ENCODE results near the gene FRMD4A.

FRMD4A gene

GRCh38 chr10:13652860-13653259, 677.9 kb downstream of the FRMD4A start:
- DNase-seq: no peak

GRCh38 chr10:13651969-13652720, 678.6 kb downstream of the FRMD4A start:
- DNase-seq: no peak

- no peak for DNase-seq
Observed at GRCh38 chr10:13650961-13651360, 679.8 kb downstream of the FRMD4A start.

GRCh38 chr10:13649844-13650520, 680.7 kb downstream of the FRMD4A start:
- no peak for DNase-seq

GRCh38 chr10:13648425-13648824, 682.3 kb downstream of the FRMD4A start:
- no peak for DNase-seq

GRCh38 chr10:13644866-13645265, 685.9 kb downstream of the FRMD4A start:
- DNase-seq: no peak

- DNase-seq: no peak
Observed at GRCh38 chr10:13643016-13643415, 687.7 kb downstream of the FRMD4A start.

- DNase-seq: no peak
Observed at GRCh38 chr10:13642293-13642692, 688.4 kb downstream of the FRMD4A start.

- DNase-seq: no peak
Observed at GRCh38 chr10:13637894-13638293, 692.8 kb downstream of the FRMD4A start.

- DNase-seq: no peak
Observed at GRCh38 chr10:13637303-13637856, 693.3 kb downstream of the FRMD4A start.

GRCh38 chr10:13636776-13637175, 693.9 kb downstream of the FRMD4A start:
- no peak for DNase-seq

GRCh38 chr10:13634207-13634606, 696.5 kb downstream of the FRMD4A start:
- DNase-seq: no peak

GRCh38 chr10:13633689-13634088, 697.0 kb downstream of the FRMD4A start:
- no peak for DNase-seq

- no peak for DNase-seq
Observed at GRCh38 chr10:13632884-13633440, 697.8 kb downstream of the FRMD4A start.

- DNase-seq: no peak
Observed at GRCh38 chr10:13632440-13632839, 698.3 kb downstream of the FRMD4A start.

- DNase-seq: no peak
Observed at GRCh38 chr10:13631594-13631993, 699.1 kb downstream of the FRMD4A start.

GRCh38 chr10:13630231-13630630, 700.5 kb downstream of the FRMD4A start:
- DNase-seq: no peak

GRCh38 chr10:13629116-13629515, 701.6 kb downstream of the FRMD4A start:
- no peak for DNase-seq

- DNase-seq: no peak
Observed at GRCh38 chr10:13628661-13629060, 702.1 kb downstream of the FRMD4A start.

GRCh38 chr10:13627459-13628310, 703.0 kb downstream of the FRMD4A start:
- no peak for DNase-seq

- no peak for DNase-seq
Observed at GRCh38 chr10:13624630-13625029, 706.1 kb downstream of the FRMD4A start.

- no peak for DNase-seq
Observed at GRCh38 chr10:13621931-13622330, 708.8 kb downstream of the FRMD4A start.

GRCh38 chr10:13617116-13617515, 713.6 kb downstream of the FRMD4A start:
- DNase-seq: no peak

All from NCI-H1092 (cell line).